ENCODE data around the gene KLC1.

KLC1 gene

GRCh38 chr14:103680491-103681231 lies 51.6 kb downstream of the KLC1 start:
- no peak for DNase-seq (ENCODE audit: low read depth)
- TF ChIP-seq CTCF (IDR thresholded peaks at IDR 0.05; ENCODE audit: insufficient read depth, low read depth, low read length, missing control alignments): no peak
- H3K4me3 ChIP-seq (ENCODE audit: low read depth, low read length): no peak overlapping the region

GRCh38 chr14:103683139-103683538 lies 54.1 kb downstream of the KLC1 start:
- TF ChIP-seq CTCF (IDR thresholded peaks at IDR 0.05; ENCODE audit: insufficient read depth, low read depth, low read length, missing control alignments): no peak
- H3K4me3 ChIP-seq (ENCODE audit: low read depth, low read length): no peak overlapping the region
- no peak for DNase-seq (ENCODE audit: low read depth)

GRCh38 chr14:103684471-103684870 lies 55.5 kb downstream of the KLC1 start:
- no peak for DNase-seq (ENCODE audit: low read depth)
- no peak for TF ChIP-seq CTCF (IDR thresholded peaks at IDR 0.05; ENCODE audit: insufficient read depth, low read depth, low read length, missing control alignments)

GRCh38 chr14:103684871-103685270 lies 55.9 kb downstream of the KLC1 start:
- DNase-seq (ENCODE audit: low read depth): no peak
- no peak for TF ChIP-seq CTCF (IDR thresholded peaks at IDR 0.05; ENCODE audit: insufficient read depth, low read depth, low read length, missing control alignments)
- H3K4me3 ChIP-seq (ENCODE audit: low read depth, low read length): no peak overlapping the region

More at GRCh38 chr14:103684471-103684870, 55.5 kb downstream of the KLC1 start:
- H3K4me3 ChIP-seq (ENCODE audit: low read depth, low read length): no peak overlapping the region

GRCh38 chr14:103685276-103686211 lies 56.5 kb downstream of the KLC1 start:
- H3K4me3 ChIP-seq (ENCODE audit: low read depth, low read length): no peak overlapping the region
- no peak for DNase-seq (ENCODE audit: low read depth)
- TF ChIP-seq CTCF (IDR thresholded peaks at IDR 0.05; ENCODE audit: insufficient read depth, low read depth, low read length, missing control alignments): no peak

GRCh38 chr14:103686831-103687485 lies 57.9 kb downstream of the KLC1 start:
- no peak for DNase-seq (ENCODE audit: low read depth)
- H3K4me3 ChIP-seq (ENCODE audit: low read depth, low read length): no peak overlapping the region
- TF ChIP-seq CTCF (IDR thresholded peaks at IDR 0.05; ENCODE audit: insufficient read depth, low read depth, low read length, missing control alignments): no peak
